ENCODE results near the gene GIT1.

The GIT1 gene

GRCh38 chr17:29573558-29573869 lies 15.9 kb downstream of the GIT1 start:
- no peak for ATAC-seq
- TF ChIP-seq CSDC2 (CRISPR knock-in tag; IDR thresholded peaks at IDR 0.05) (no peak), TSHZ2 (CRISPR knock-in tag; IDR thresholded peaks at IDR 0.05) (no peak), ZNF565 (CRISPR knock-in tag; conservative IDR thresholded peaks at IDR 0.05; ENCODE audit: low read depth) (no peak), ZC3H10 (CRISPR knock-in tag; IDR thresholded peaks at IDR 0.05) (no peak), ZFP30 (CRISPR knock-in tag; IDR thresholded peaks at IDR 0.05) (no peak), ESRRG (CRISPR knock-in tag; IDR thresholded peaks at IDR 0.05) (no peak), PATZ1 (CRISPR knock-in tag; IDR thresholded peaks at IDR 0.05; ENCODE audit: borderline replicate concordance) (no peak), ISL1 (CRISPR knock-in tag; IDR thresholded peaks at IDR 0.05) (no peak), ARNTL (CRISPR knock-in tag; IDR thresholded peaks at IDR 0.05; ENCODE audit: borderline replicate concordance, low read depth) (no peak), CREB5 (CRISPR knock-in tag; IDR thresholded peaks at IDR 0.05; ENCODE audit: low read depth) (no peak), RARB (CRISPR knock-in tag; IDR thresholded peaks at IDR 0.05) (no peak), ZFP3 (CRISPR knock-in tag; IDR thresholded peaks at IDR 0.05) (no peak), SNAI2 (CRISPR knock-in tag; IDR thresholded peaks at IDR 0.05) (no peak), TOX (CRISPR knock-in tag; IDR thresholded peaks at IDR 0.05; ENCODE audit: borderline replicate concordance) (no peak), CSRNP3 (CRISPR knock-in tag; IDR thresholded peaks at IDR 0.05) (no peak), OSR1 (CRISPR knock-in tag; IDR thresholded peaks at IDR 0.05) (no peak), TCF4 (CRISPR knock-in tag; IDR thresholded peaks at IDR 0.05; ENCODE audit: borderline replicate concordance) (no peak), ZNF70 (CRISPR knock-in tag; IDR thresholded peaks at IDR 0.05) (no peak), PPARA (CRISPR knock-in tag; IDR thresholded peaks at IDR 0.05; ENCODE audit: borderline replicate concordance) (no peak), POU6F1 (CRISPR knock-in tag; IDR thresholded peaks at IDR 0.05; ENCODE audit: borderline replicate concordance, low read depth) (no peak)

- peak; percentile 40 for ATAC-seq
- TF ChIP-seq POU6F1 (CRISPR knock-in tag; IDR thresholded peaks at IDR 0.05; ENCODE audit: borderline replicate concordance, low read depth) (no peak), ZNF565 (CRISPR knock-in tag; conservative IDR thresholded peaks at IDR 0.05; ENCODE audit: low read depth) (no peak), ARNTL (CRISPR knock-in tag; IDR thresholded peaks at IDR 0.05; ENCODE audit: borderline replicate concordance, low read depth) (no peak), ZFP30 (CRISPR knock-in tag; IDR thresholded peaks at IDR 0.05) (no peak), CSDC2 (CRISPR knock-in tag; IDR thresholded peaks at IDR 0.05) (no peak), TSHZ2 (CRISPR knock-in tag; IDR thresholded peaks at IDR 0.05) (no peak), ZNF8 (CRISPR knock-in tag; IDR thresholded peaks at IDR 0.05) (no peak), CSRNP3 (CRISPR knock-in tag; IDR thresholded peaks at IDR 0.05) (no peak), TOX (CRISPR knock-in tag; IDR thresholded peaks at IDR 0.05; ENCODE audit: borderline replicate concordance) (no peak)
Measured at GRCh38 chr17:29572691-29573557, 16.5 kb downstream of the GIT1 start.
